ENCODE results near the gene DAB2. TPM values are rescaled to one million over a fixed set of nuclear protein-coding genes. Genes with fewer than 3 reads are reported as not detected.
"Not testable (repeated sequence)": the region's sequence is repeated elsewhere in the genome, so short reads cannot be mapped to it uniquely, and the experiment has no call there.

Gene DAB2
- total RNA-seq, 1 experiment from 2014 or later, result 30.1 TPM

- ChIA-PET POLR2A (ENCODE audit: low non-redundant PET) (no interaction called here), CTCF (no interaction called here)
- no peak for DNase-seq (ENCODE audit: low spot score)
- H3K27ac ChIP-seq (ENCODE audit: low read depth, low read length, poor library complexity, severe bottlenecking), result no peak overlapping the region
- TF ChIP-seq EZH2 (IDR thresholded peaks at IDR 0.05; ENCODE audit: borderline replicate concordance, low read depth, low read length, poor library complexity, severe bottlenecking), result no peak
- no peak for TF ChIP-seq CTCF (conservative IDR thresholded peaks at IDR 0.05; ENCODE audit: low read depth, low read length)
- peaks cover 10% of the 10 kb centered on the region for H3K4me1 ChIP-seq (ENCODE audit: insufficient read depth, low read length, poor library complexity, severe bottlenecking)
- no TSS peak for BruUV-seq (replicated peaks)
- intact Hi-C loops (cut with micrococcal nuclease; ENCODE audit: unreplicated experiment), result no loop called here
- no peaks in the 10 kb centered on the region for H3K9me3 ChIP-seq (ENCODE audit: low read depth, low read length, poor library complexity, severe bottlenecking)
- H3K4me3 ChIP-seq (ENCODE audit: low read depth, low read length, poor library complexity, severe bottlenecking), result no peak overlapping the region
- H3K27me3 ChIP-seq (replicated peaks; ENCODE audit: insufficient read depth, low read depth, low read length, poor library complexity), result no peaks in the 10 kb centered on the region
- H3K36me3 ChIP-seq (ENCODE audit: insufficient read depth, low read length, poor library complexity, severe bottlenecking), result no peaks in the 10 kb centered on the region
Measured at GRCh38 chr5:39411061-39411460, 13.7 kb downstream of the DAB2 start.

GRCh38 chr5:39409033-39409432 lies 15.7 kb downstream of the DAB2 start:
- Histone ChIP-seq H3K27me3 (replicated peaks; ENCODE audit: insufficient read depth, low read depth, low read length, poor library complexity) (no peaks in the 10 kb centered on the region), H3K4me3 (ENCODE audit: low read depth, low read length, poor library complexity, severe bottlenecking) (no peak overlapping the region), H3K27ac (ENCODE audit: low read depth, low read length, poor library complexity, severe bottlenecking) (no peak overlapping the region), H3K9me3 (ENCODE audit: low read depth, low read length, poor library complexity, severe bottlenecking) (no peaks in the 10 kb centered on the region), H3K36me3 (ENCODE audit: insufficient read depth, low read length, poor library complexity, severe bottlenecking) (no peaks in the 10 kb centered on the region), H3K4me1 (ENCODE audit: insufficient read depth, low read length, poor library complexity, severe bottlenecking) (peaks cover 10% of the 10 kb centered on the region)
- intact Hi-C loops (cut with micrococcal nuclease; ENCODE audit: unreplicated experiment), result no loop called here
- POLR2A ChIA-PET (ENCODE audit: low non-redundant PET), result no interaction called here
- no TSS peak for BruUV-seq (replicated peaks)
- TF ChIP-seq EZH2 (IDR thresholded peaks at IDR 0.05; ENCODE audit: borderline replicate concordance, low read depth, low read length, poor library complexity, severe bottlenecking) (no peak), CTCF (conservative IDR thresholded peaks at IDR 0.05; ENCODE audit: low read depth, low read length) (no peak)
- CTCF ChIA-PET, result no interaction called here
- no peak for DNase-seq (ENCODE audit: low spot score)

- DNase-seq (ENCODE audit: low spot score), result no peak
- intact Hi-C loops (cut with micrococcal nuclease; ENCODE audit: unreplicated experiment), result no loop called here
- TF ChIP-seq EZH2 (IDR thresholded peaks at IDR 0.05; ENCODE audit: borderline replicate concordance, low read depth, low read length, poor library complexity, severe bottlenecking), result no peak
- TF ChIP-seq CTCF (conservative IDR thresholded peaks at IDR 0.05; ENCODE audit: low read depth, low read length), result no peak
- Histone ChIP-seq H3K27me3 (replicated peaks; ENCODE audit: insufficient read depth, low read depth, low read length, poor library complexity) (no peaks in the 10 kb centered on the region), H3K4me3 (ENCODE audit: low read depth, low read length, poor library complexity, severe bottlenecking) (no peak overlapping the region), H3K27ac (ENCODE audit: low read depth, low read length, poor library complexity, severe bottlenecking) (no peak overlapping the region), H3K4me1 (ENCODE audit: insufficient read depth, low read length, poor library complexity, severe bottlenecking) (peaks cover 7% of the 10 kb centered on the region), H3K36me3 (ENCODE audit: insufficient read depth, low read length, poor library complexity, severe bottlenecking) (no peaks in the 10 kb centered on the region), H3K9me3 (ENCODE audit: low read depth, low read length, poor library complexity, severe bottlenecking) (no peaks in the 10 kb centered on the region)
- CTCF ChIA-PET, result no interaction called here
- POLR2A ChIA-PET (ENCODE audit: low non-redundant PET), result no interaction called here
- BruUV-seq (replicated peaks), result no TSS peak
Measured at GRCh38 chr5:39405083-39405843, 19.5 kb downstream of the DAB2 start.

- POLR2A ChIA-PET (ENCODE audit: low non-redundant PET); H3K36me3 ChIP-seq (ENCODE audit: insufficient read depth, low read length, poor library complexity, severe bottlenecking); BruUV-seq (replicated peaks): not testable (repeated sequence)
Measured at GRCh38 chr5:39403761-39404160, 21.0 kb downstream of the DAB2 start.

GRCh38 chr5:39402140-39402539 lies 22.6 kb downstream of the DAB2 start:
- H3K4me3 ChIP-seq (ENCODE audit: low read depth, low read length, poor library complexity, severe bottlenecking); intact Hi-C loops (cut with micrococcal nuclease; ENCODE audit: unreplicated experiment); DNase-seq (ENCODE audit: low spot score); H3K27me3 ChIP-seq (replicated peaks; ENCODE audit: insufficient read depth, low read depth, low read length, poor library complexity); H3K27ac ChIP-seq (ENCODE audit: low read depth, low read length, poor library complexity, severe bottlenecking); POLR2A ChIA-PET (ENCODE audit: low non-redundant PET); BruUV-seq (replicated peaks); H3K36me3 ChIP-seq (ENCODE audit: insufficient read depth, low read length, poor library complexity, severe bottlenecking); CTCF ChIA-PET; H3K9me3 ChIP-seq (ENCODE audit: low read depth, low read length, poor library complexity, severe bottlenecking): not testable (repeated sequence)
- peaks cover 23% of the 10 kb centered on the region for H3K4me1 ChIP-seq (ENCODE audit: insufficient read depth, low read length, poor library complexity, severe bottlenecking)

More at GRCh38 chr5:39403761-39404160, 21.0 kb downstream of the DAB2 start:
- H3K4me3 ChIP-seq (ENCODE audit: low read depth, low read length, poor library complexity, severe bottlenecking); CTCF ChIA-PET; H3K9me3 ChIP-seq (ENCODE audit: low read depth, low read length, poor library complexity, severe bottlenecking); H3K27ac ChIP-seq (ENCODE audit: low read depth, low read length, poor library complexity, severe bottlenecking); H3K27me3 ChIP-seq (replicated peaks; ENCODE audit: insufficient read depth, low read depth, low read length, poor library complexity); intact Hi-C loops (cut with micrococcal nuclease; ENCODE audit: unreplicated experiment); DNase-seq (ENCODE audit: low spot score): not testable (repeated sequence)
- H3K4me1 ChIP-seq (ENCODE audit: insufficient read depth, low read length, poor library complexity, severe bottlenecking), result peaks cover 19% of the 10 kb centered on the region
